Rectal smooth muscle tissue (tissue), 1 donor: ENCODE data around the gene ZNF532.
"Not testable (repeated sequence)": the region's sequence is repeated elsewhere in the genome, so short reads cannot be mapped to it uniquely, and the experiment has no call there.

Experiments
- H3K27ac ChIP-seq: one replicate; pipeline ENCODE4 v1.7.0; 2013; ENCODE audit warnings: low read depth, low read length, inconsistent platforms
- H3K27me3 ChIP-seq: one replicate; pipeline ENCODE4 v1.7.0; 2013; ENCODE audit warnings: low read length; ENCODE audit not compliant: control insufficient read depth, insufficient read depth
- H3K36me3 ChIP-seq: one replicate; pipeline ENCODE4 v1.7.0; 2013; ENCODE audit warnings: low read length; ENCODE audit not compliant: control insufficient read depth, insufficient read depth
- H3K4me1 ChIP-seq: one replicate; pipeline ENCODE4 v1.7.0; 2013; ENCODE audit warnings: low read length; ENCODE audit not compliant: control insufficient read depth, insufficient read depth
- H3K4me3 ChIP-seq: one replicate; pipeline ENCODE4 v1.7.0; 2013; ENCODE audit warnings: low read length
- H3K9ac ChIP-seq: one replicate; pipeline ENCODE4 v1.7.0; 2013; ENCODE audit warnings: low read length

ZNF532 gene

DNA sequence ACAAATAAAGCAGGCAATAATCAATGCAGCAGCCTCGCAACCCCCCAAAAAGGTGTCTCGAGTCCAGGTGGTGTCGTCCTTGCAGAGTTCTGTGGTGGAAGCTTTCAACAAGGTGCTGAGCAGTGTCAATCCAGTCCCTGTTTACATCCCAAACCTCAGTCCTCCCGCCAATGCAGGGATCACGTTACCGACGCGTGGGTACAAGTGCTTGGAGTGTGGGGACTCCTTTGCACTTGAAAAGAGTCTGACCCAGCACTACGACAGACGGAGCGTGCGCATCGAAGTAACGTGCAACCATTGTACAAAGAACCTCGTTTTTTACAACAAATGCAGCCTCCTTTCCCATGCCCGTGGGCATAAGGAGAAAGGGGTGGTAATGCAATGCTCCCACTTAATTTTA is 55.3 kb downstream of the ZNF532 start:
- not testable (repeated sequence) for H3K27ac ChIP-seq, H3K4me1 ChIP-seq, H3K9ac ChIP-seq, H3K4me3 ChIP-seq, H3K27me3 ChIP-seq
- H3K36me3 ChIP-seq, result peaks cover 11% of the 10 kb centered on the region

DNA sequence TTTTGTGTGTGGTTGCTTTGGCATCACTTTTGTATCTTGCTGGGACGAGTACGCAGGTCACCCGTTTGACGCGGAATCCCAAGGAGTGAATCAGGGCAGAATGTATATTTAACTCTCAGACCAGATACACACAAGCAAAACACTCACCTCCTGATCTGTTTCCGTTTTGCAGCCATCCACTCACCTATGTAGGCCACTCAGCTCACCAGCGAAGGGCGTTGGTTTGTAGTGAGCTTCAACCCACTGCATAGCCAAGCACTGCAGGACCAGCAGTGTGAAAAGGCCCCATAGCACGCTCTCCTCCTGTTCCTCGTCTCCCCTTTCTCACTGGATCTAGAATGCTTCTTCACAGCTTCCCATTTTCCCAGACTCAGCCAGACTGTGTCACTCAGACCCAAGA is 58.3 kb downstream of the ZNF532 start:
- Histone ChIP-seq H3K27me3 (no peaks in the 10 kb centered on the region), H3K4me1 (peaks cover 3% of the 10 kb centered on the region), H3K4me3 (no peak overlapping the region), H3K27ac (no peak overlapping the region), H3K9ac (no peak overlapping the region), H3K36me3 (peaks cover 11% of the 10 kb centered on the region)

DNA sequence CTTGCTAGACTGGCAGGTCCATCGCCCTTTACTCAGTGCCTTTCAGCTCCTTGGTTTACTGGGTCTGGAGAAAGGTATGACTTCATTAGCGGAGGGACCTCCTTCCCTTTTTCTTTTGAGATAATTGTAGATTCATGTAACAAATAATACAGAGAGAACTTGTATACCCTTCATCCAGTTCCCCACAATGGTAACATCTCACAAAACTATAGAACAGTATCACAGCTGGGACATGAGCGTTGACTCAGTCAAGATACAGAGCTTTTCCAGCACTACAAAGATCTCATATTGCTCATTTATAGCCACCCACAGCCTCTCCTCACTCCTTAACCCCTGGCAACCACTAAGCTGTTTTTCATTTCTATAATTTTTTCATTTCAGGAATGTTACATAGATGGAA is 59.8 kb downstream of the ZNF532 start:
- Histone ChIP-seq H3K36me3 (peaks cover 4% of the 10 kb centered on the region), H3K4me3 (no peak overlapping the region), H3K9ac (no peak overlapping the region), H3K4me1 (peaks cover 3% of the 10 kb centered on the region), H3K27me3 (no peaks in the 10 kb centered on the region), H3K27ac (no peak overlapping the region)

DNA sequence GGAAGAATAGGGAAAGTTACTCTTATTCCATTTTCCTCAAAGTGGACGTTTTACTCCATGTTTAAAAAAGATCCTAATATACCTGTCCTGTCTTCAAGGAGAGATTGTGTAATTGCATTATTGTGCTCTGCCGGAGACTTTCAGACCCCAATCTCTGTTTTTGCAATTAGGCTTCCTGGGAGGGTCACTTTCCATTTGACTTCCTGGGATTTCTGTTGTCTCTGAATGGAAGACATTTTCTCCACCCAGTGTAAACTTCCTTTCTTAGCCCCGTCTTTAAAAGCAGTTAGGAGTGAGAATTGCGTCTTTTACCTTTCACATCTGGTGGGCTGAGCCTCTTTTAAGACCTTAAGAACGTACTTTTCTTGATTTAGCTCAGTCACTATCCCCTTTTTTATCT is 63.0 kb downstream of the ZNF532 start:
- no peak overlapping the region for H3K9ac ChIP-seq
- H3K27me3 ChIP-seq, result no peaks in the 10 kb centered on the region
- H3K36me3 ChIP-seq, result peaks cover 4% of the 10 kb centered on the region
- H3K4me3 ChIP-seq, result no peak overlapping the region
- H3K27ac ChIP-seq, result no peak overlapping the region
- peaks cover 3% of the 10 kb centered on the region for H3K4me1 ChIP-seq

DNA sequence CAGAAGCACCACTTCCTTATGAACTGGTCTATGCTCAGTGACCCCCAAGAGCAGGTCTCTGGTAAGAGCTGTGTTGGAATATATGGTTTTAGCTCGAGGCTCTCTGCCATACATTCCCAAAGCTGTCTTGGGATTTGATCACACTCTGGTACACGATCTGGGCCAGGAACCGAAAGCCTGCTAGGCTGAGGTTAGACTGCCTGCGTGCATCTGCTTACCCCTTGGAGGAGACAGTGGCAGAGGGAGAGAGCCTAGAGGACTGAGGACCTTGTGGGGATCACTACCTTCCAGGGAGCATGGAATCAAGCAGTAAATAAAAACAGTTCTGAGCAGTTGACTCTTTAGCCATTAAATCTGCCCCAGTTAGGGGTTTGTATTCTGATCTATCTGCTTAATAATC is 63.7 kb downstream of the ZNF532 start:
- Histone ChIP-seq H3K4me1 (peaks cover 1% of the 10 kb centered on the region), H3K9ac (no peak overlapping the region), H3K27ac (no peak overlapping the region), H3K36me3 (no peaks in the 10 kb centered on the region), H3K27me3 (no peaks in the 10 kb centered on the region), H3K4me3 (no peak overlapping the region)

DNA sequence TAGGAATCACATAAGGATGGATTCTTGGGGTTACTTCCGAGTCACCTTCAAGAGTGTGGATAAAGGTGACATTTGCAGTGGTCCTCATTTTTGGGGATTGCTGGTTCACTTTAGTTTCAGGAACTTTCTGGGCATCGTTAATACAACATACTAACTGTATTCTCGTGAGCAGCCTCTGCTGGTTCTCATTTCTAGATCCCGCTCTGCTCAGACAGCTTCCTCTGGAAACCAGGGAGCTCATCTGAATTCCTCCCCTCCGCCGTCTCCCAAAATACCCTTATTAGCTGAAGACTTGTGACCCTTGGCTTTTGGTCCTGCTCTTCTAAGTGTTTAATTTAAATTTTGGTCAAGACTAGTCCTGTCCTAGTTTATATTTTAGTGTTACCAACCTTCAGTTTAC is 64.5 kb downstream of the ZNF532 start:
- Histone ChIP-seq H3K27ac (no peak overlapping the region), H3K9ac (no peak overlapping the region), H3K27me3 (no peaks in the 10 kb centered on the region), H3K4me3 (no peak overlapping the region), H3K4me1 (no peaks in the 10 kb centered on the region), H3K36me3 (no peaks in the 10 kb centered on the region)

DNA sequence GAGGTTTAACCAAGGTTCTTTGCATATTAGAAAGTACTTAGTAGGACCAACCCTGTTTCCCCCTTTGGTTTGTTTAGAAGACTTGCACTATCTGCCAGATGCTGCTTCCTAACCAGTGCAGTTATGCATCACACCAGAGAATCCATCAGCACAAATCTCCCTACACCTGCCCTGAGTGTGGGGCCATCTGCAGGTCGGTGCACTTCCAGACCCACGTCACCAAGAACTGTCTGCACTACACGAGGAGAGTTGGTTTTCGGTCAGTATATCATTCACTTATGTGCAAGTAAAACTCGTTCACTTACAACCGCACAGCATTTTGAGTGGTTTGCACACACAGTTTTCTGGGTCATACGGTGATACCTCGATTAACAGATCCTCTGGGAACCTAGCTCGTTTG is 69.7 kb downstream of the ZNF532 start:
- no peaks in the 10 kb centered on the region for H3K36me3 ChIP-seq
- H3K4me3 ChIP-seq, result no peak overlapping the region
- H3K27me3 ChIP-seq, result no peaks in the 10 kb centered on the region
- H3K27ac ChIP-seq, result no peak overlapping the region
- H3K9ac ChIP-seq, result no peak overlapping the region
- H3K4me1 ChIP-seq, result no peaks in the 10 kb centered on the region

DNA sequence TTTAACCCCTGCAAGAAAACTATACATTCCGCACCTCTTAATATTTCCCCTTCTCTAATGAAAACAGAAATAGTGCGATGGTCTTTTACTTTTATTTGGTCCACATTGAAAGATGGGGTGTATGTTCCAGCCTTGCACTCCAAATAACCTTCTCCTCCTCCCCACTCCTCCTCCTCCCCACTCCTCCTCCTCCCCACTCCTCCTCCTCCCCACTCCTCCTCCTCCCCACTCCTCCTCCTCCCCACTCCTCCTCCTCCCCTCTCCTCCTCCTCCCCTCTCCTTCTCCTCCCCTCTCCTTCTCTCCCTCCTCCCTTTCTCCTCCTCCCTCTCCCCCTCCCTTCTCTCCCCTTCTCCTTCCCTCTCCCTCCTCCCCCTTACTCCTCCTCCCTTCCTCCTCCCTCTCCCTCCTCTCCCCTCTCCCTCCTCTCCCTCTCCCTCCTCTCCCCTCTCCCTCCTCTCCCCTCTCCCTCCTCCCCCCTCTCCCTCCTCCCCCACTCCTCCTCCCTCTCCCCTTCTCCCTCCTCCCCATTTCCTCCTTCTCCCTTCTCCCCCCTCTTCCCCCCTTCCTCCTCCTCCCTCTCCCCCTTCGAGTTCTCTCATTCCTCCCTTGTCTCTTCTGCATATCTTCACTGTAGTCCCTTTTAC is 70.4 kb downstream of the ZNF532 start:
- H3K4me3 ChIP-seq, result no peak overlapping the region
- H3K36me3 ChIP-seq, result no peaks in the 10 kb centered on the region
- H3K9ac ChIP-seq, result no peak overlapping the region
- no peak overlapping the region for H3K27ac ChIP-seq
- H3K4me1 ChIP-seq, result no peaks in the 10 kb centered on the region
- no peaks in the 10 kb centered on the region for H3K27me3 ChIP-seq

DNA sequence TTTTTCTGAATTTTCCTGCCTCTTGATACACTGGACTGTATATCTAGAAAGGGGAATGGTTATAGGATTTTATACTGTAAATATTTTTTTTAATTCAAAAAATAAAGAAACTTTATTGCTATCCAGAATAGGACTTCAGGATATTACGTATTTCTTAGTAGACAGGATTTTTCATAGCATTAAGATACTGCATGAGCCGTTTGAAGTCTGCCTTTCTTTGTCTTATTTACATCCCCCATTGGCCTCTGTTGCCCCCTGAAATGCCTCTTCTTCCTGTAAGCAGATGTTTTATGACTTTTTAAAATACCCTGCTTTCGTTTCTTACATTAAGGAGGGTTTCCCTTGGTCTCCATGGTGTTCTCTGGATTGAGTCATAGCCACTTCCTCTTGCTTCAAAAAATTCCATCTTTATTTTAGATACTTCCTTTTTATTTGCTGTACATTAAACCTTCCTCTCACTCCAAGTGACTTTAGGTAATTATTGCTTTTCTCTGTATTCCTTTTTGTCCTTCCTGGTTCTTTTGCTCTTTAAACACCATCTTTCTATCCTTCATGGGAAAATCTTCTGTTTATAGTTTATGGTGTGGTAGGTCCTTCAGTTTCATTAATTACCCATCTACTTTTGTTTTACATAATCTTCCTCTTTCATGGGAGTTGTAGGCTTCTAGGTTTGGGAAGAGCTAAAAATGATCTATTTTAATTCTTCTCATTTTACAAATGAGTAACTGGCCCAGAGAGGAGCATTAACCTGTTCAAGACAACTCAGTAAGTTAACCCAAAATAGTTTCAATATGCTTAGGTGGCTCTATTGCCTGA is 72.6 kb downstream of the ZNF532 start:
- H3K36me3 ChIP-seq, result no peaks in the 10 kb centered on the region
- no peak overlapping the region for H3K4me3 ChIP-seq
- no peaks in the 10 kb centered on the region for H3K4me1 ChIP-seq
- no peaks in the 10 kb centered on the region for H3K27me3 ChIP-seq
- no peak overlapping the region for H3K27ac ChIP-seq
- H3K9ac ChIP-seq, result no peak overlapping the region

DNA sequence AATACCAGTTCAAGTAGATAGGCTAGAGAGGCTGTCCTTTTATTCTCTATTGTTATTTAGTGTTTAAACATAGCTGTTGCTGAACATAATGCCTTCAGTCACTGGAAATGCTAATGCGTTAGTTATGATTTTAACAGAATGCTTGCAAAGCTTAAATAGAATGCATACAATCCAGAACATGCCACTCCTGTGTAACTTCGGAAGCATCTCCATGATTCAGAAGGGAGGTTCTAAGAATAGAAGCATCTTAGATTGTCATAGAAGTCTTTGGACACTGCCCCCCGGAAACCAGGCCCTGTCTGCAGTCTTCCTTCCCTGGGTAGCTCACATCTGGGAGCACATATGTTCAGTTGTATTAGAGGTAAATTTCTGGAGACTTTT is 73.2 kb downstream of the ZNF532 start:
- no peak overlapping the region for H3K9ac ChIP-seq
- H3K4me1 ChIP-seq, result no peaks in the 10 kb centered on the region
- no peak overlapping the region for H3K4me3 ChIP-seq
- no peak overlapping the region for H3K27ac ChIP-seq
- no peaks in the 10 kb centered on the region for H3K27me3 ChIP-seq
- no peaks in the 10 kb centered on the region for H3K36me3 ChIP-seq

DNA sequence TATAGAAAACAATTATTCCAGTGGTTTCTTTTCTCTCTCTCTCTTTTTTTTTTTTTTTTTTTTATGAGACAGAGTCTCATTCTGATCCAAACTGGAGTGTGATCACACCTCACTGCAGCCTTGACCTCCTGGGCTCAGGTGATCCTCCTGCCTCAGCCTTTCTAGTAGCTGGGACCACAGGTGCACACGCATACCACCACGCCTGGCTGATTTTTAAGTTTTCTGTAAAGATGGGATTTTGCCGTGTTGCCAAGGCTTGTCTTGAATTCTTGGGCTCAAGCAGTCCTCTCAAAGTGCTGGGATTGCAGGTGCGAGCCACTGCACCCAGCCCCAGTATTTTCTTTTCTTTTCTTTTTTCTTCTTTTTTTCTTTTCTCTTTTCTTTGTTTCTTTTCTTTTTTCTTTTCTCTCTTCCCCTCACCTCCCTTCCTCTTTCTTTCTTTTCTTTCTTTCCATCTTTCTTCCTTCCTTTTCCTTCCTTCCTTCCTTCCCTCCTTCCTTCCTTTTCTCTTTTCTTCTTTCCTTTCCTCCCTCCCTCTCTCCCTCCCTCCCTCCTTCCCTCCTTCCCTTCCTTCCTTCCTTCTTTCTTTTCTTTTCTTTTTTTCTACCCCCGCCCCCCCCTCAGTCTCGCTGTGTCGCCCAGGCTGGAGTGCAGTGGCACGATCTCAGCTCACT is 76.9 kb downstream of the ZNF532 start:
- no peaks in the 10 kb centered on the region for H3K27me3 ChIP-seq
- H3K36me3 ChIP-seq, result no peaks in the 10 kb centered on the region
- H3K4me1 ChIP-seq, result no peaks in the 10 kb centered on the region
- no peak overlapping the region for H3K9ac ChIP-seq
- no peak overlapping the region for H3K27ac ChIP-seq
- H3K4me3 ChIP-seq, result no peak overlapping the region

DNA sequence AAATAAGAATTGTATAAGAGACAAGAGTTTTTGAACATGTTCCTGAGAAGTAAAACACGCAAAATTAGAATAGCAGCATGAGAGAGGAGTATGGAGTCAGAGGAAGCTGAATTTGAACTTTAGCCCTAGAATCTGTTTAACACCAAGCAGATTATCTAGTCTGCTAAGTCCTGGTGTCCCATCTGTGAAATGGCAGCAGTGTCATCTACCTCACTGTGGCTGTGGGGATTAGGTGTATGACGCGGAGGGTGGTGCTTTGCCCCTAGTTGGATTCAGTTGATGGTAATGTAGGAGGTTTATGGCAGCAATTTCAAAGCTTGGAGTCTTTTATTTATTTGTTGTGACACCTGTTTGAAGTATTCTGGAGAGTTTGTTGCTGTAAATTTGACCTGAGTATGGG is 79.2 kb downstream of the ZNF532 start:
- H3K27ac ChIP-seq, result no peak overlapping the region
- no peaks in the 10 kb centered on the region for H3K36me3 ChIP-seq
- H3K4me3 ChIP-seq, result no peak overlapping the region
- no peaks in the 10 kb centered on the region for H3K27me3 ChIP-seq
- H3K4me1 ChIP-seq, result no peaks in the 10 kb centered on the region
- H3K9ac ChIP-seq, result no peak overlapping the region
